Kidney capillary endothelial cell (primary cell): ENCODE results near the gene PNPLA8.

ENCODE experiments used
- DNase-seq: peaks from one replicate; pipeline ENCODE4 v3.0.0-alpha.2; 2018; ENCODE audit warnings: low spot score

PNPLA8 gene

GRCh38 chr7:108442039-108442568 lies 83.8 kb downstream of the PNPLA8 start:
- peak; percentile 50 for DNase-seq

- no peak for DNase-seq
Observed at GRCh38 chr7:108441392-108441955, 84.5 kb downstream of the PNPLA8 start.

GRCh38 chr7:108440613-108441012 lies 85.3 kb downstream of the PNPLA8 start:
- DNase-seq: no peak

- DNase-seq: no peak
Observed at GRCh38 chr7:108436906-108437305, 89.0 kb downstream of the PNPLA8 start.

GRCh38 chr7:108434010-108434409 lies 91.9 kb downstream of the PNPLA8 start:
- no peak for DNase-seq

- DNase-seq: no peak
Observed at GRCh38 chr7:108431099-108431498, 94.8 kb downstream of the PNPLA8 start.

GRCh38 chr7:108430664-108431063 lies 95.3 kb downstream of the PNPLA8 start:
- DNase-seq: no peak

- DNase-seq: no peak
Observed at GRCh38 chr7:108427766-108428165, 98.2 kb downstream of the PNPLA8 start.

GRCh38 chr7:108425714-108426275 lies 100.1 kb downstream of the PNPLA8 start:
- DNase-seq: no peak

GRCh38 chr7:108424013-108424412 lies 101.9 kb downstream of the PNPLA8 start:
- no peak for DNase-seq

GRCh38 chr7:108423089-108423989 lies 102.6 kb downstream of the PNPLA8 start:
- no peak for DNase-seq

- DNase-seq: no peak
Observed at GRCh38 chr7:108421720-108422331, 104.1 kb downstream of the PNPLA8 start.
